SHP77 treated with DMSO at 0.1 percent for 48 hours (cell line): ENCODE data around the gene FGD1.
"Not testable (repeated sequence)": the region's sequence is repeated elsewhere in the genome, so short reads cannot be mapped to it uniquely, and the experiment has no call there.

Experiments
- DNase-seq: peaks from one replicate; lab custom pipeline; 2025; lab: John Stamatoyannopoulos, UW

The FGD1 gene

DNA sequence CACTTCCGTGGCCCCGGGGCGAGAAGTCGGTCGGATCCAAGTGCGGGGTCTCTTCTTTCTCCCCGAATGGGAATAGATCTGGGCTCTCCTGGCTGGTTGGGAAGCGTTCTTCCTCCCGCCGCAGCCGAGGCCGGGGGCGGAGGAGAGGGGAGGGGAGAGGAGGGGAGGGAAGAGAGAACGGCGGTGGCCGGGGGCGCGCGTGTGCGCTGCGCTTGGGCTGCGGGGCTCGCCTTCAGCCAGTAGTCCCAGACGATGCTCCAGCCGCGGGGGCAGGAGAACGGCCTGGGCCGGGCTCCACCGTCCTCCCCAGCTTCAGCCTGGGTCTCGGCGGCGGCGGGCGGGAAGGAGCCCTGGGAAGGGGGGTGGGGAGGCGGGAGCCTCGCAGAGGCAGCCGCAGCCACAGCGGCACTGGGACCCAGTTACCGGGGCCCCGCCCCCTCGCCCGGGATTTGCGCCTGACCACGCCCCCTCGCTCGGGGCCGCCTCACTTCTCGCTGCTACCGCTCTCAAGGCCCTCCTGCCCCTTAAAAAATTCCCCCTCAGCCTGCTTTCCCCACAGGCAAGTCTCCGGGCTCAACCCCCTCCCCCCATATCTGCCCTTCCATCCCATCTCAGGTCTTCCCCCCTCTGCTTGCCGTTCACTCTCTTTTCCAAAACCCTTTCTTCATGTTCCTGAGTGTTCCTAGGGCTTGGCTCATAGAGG, at the start of gene FGD1:
TSS of gene FGD1 (minus strand) at position 421 of the 703 bp plus-strand sequence. CDS start 802 bp downstream, outside the sequence.
- peak; percentile 77 for DNase-seq

DNA sequence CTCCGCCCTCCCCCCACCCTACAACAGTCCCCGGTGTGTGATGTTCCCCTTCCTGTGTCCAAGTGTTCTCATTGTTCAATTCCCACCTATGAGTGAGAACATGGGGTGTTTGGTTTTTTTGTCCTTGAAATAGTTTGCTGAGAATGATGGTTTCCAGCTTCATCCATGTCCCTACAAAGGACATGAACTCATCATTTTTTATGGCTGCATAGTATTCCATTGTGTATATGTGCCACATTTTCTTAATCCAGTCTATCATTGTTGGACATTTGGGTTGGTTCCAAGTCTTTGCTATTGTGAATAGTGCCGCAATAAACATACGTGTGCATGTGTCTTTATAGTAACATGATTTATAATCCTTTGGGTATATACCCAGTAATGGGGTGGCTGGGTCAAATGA, 46.2 kb upstream of the FGD1 start:
- DNase-seq: not testable (repeated sequence)

GRCh38 chrX:54540289-54540688, 44.3 kb upstream of the FGD1 start:
- DNase-seq: no peak

DNA sequence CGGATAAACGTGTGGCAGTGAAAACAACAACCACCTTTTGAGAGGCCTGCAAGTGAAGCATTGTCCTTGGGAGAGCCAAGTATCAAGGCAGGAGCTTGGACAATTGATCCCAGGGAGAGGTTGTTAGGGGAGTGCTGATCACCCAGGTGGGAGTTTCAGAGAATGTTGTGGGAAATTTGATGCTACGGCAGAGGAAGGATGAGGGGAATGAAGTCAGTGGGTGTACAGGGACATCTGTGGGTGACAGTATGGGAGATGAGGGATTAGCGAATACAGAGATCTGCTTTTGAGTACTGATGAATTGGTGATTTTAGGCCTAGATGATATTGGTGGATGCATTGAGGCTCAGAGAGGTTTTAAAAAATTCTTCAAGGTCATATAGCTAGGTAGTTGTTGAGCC, 38.2 kb upstream of the FGD1 start:
- DNase-seq: no peak

GRCh38 chrX:54530357-54530900, 34.4 kb upstream of the FGD1 start:
- DNase-seq: no peak

- peak; percentile 99 for DNase-seq
These were observed 33.7 kb upstream of the FGD1 start, which contains the start of gene GNL3L for GRCh38 chrX:54529552-54530356. Gene GNL3L (plus strand): TSS chrX:54530219. CDS start chrX:54532567, 2,348 bp downstream.

DNA sequence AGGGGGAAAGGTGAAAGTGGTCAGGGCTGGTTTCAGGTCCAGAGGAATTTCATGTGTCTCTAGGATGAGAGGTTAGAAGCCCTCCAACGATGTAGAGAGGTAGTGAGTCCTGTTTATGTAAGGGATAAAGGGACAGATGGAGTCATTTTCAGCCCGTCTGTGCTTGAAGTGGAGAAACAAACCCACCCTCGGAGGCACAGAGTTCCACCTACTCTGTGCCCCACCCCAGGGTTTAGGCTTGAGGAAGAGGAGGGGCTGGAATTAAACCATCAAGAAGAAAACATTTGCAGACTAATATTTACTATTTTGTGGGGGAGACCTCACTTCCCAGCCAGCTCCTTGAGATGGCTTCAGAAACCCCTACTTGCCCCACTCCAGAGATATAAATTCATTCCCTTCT, 33.1 kb upstream of the FGD1 start:
- DNase-seq: peak; percentile 77

- DNase-seq: no peak
These were observed 13.4 kb upstream of the FGD1 start for GRCh38 chrX:54509400-54509799.

GRCh38 chrX:54496936-54497335, 902 bp upstream of the FGD1 start:
- no peak for DNase-seq

DNA sequence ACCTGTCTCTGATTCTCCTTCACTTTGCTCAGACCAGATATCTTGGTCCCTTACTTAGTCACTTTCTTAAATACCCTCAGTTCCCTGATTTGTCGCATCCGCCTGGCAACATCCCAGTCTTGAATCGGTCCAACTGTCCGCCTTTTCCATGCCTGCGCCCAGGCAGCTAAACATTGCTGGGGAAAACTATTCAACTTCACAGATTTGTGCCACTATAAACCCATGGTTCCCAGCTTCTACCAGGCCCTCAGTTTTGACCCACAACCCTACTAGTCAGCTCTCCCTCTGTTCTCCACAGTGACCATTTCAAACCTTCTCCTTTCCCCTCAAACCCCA, 451 bp upstream of the FGD1 start:
- no peak for DNase-seq

- no peak for DNase-seq
These were observed 833 bp downstream of the FGD1 start for GRCh38 chrX:54494989-54495813.

GRCh38 chrX:54494166-54494988, 1.7 kb downstream of the FGD1 start:
- DNase-seq: peak; percentile 25

DNA sequence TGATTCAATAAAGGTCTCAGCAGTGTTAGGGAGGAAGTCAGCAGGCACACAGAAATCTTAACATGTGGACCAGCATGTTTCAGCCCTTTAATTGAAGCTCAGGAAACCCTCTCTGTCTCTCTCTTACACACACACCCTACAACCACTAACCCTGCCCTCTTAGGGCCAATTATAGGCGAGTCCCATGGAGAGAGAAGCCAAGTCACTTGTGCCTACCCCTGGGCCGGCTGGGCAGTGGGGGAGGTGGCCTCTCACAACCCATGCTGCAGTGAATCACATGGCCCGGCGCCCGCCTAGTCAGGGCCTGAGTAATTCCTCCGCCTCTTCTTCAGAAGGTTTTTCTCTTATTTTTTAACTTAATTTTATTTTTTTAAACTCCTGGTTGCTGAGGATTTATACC, 3.7 kb downstream of the FGD1 start:
- DNase-seq: no peak

DNA sequence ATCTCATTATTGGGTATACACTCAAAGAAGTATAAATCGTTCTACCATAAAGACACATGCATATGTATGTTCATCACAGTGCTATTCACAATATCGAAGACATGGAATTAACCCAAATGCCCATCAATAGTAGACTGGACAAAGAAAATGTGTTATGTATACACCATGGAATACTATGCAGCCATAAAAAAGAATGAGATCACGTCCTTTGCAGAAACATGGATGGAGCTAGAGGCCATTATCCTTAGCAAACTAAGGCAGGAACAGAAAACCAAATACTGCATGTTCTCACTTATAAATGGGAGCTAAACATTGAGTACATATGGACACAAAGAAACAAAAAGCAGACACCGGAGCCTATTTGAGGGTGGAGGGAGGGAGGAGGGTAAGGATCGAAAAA, 6.2 kb downstream of the FGD1 start:
- not testable (repeated sequence) for DNase-seq

GRCh38 chrX:54484666-54485065, 11.4 kb downstream of the FGD1 start:
- DNase-seq: peak; percentile 39

DNA sequence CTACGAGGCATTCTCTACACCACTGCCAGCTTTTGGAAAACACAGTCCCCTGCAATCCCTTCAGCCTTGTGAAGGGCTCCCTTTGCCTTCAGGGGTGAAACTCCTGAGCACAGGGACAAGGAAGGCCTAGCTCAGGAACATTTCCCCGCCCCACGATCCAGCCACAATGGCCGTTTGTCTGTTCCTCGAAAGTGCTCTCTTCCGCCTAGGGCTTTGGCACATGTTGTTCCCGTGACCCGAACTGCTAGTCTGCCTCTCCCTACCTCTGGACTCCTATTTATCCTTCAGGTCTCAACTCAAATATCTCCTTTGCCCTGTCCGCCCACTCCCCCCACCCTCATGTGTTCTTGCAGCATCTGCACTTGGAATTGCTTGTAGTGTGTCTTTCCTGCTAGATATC, 12.1 kb downstream of the FGD1 start:
- DNase-seq: no peak

DNA sequence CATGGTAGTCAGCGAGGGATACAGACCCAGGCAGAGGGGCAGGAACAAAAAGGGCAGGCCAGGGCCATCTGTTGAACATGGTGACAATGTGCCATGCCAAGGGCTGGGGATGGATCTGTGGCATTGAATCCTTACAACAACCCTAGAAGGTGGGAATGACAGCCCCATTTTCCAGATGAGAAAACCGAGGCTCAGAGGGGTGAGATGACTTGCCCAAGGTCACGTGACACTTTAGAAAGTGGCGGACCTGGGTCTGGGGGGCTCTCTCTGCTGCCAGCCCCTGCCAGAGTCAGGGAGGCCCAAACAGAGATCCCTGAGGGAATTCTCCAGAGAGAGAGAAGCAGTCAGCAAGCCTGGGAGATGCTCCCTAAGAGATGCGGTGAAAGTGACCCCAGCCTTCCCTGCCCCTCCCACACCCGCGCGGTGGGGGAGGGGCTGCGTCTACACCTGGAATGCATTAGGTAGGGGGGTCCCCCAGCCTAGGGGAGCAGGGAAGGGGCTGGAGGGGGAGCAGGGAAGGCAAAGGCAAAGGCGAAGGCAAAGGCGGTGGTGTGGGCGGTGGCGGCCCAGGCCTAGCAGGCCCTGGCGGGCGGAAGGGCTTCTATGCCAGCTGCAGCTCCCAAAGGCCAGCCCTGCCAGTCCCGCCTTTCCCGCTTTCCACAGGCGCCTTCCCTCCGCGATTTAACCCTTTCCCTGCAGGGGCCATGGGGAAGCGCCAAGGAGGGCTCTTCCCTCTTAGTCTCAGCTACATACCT, 13.0 kb downstream of the FGD1 start:
- DNase-seq: peak; percentile 83

- peak; percentile 44 for DNase-seq
These were observed 16.6 kb downstream of the FGD1 start for GRCh38 chrX:54479136-54480111.
